Measurements from ENCODE around the gene DAD1. TPM values are rescaled to one million over a fixed set of nuclear protein-coding genes. Genes with fewer than 3 reads are reported as not detected.
"Not testable (repeated sequence)": the region's sequence is repeated elsewhere in the genome, so short reads cannot be mapped to it uniquely, and the experiment has no call there.

DAD1 gene
- total RNA-seq, 1 donor from 2014 or later = 163 TPM

DNA sequence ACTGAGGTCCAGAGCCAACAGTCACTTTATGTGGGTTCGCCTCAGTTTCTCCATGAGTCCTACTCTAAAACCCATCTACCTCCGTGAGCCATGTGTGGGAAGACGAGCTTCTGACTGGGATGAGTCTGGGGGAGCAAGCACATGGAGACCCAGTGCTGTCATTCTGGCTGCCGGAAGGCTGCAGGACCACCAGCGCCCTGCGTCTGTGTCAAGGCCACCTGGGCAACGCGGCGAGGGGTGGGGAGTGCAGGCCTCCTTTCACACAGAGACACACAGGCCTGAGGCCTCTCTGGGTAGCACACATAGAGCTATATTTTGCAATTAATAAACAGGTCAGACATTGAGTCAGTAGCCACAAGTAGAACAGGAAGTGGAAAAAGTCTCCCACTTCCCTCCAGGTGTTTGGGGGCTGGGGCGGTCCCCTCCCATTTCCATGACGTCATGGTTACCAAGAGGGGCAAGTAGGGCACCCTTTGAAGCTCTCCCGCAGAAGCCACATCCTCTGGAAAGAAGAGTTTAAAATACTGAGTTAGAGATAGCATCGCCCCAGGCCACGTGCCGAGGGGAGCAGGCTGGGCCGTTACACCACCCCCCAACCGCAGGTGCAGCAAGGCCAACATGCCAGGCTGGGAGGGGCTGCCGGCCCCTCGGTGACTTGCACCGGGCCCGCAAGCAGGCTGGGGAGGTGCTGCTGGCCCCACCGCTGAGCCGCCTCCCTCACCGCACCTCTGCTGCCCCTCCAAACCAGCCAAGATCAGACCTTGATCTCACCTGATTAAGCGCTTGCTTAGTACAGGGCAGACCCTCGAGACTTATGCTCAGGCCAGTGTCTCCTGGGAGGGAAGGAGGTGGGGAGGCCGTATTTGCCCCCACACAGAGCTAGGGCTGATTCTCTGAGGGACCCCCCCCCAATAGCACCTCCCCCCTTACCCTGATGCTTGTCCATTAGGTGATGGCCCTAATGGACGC, 32.7 kb downstream of the DAD1 start:
- peak; percentile 70 for DNase-seq (ENCODE audit: low spot score)
- ATAC-seq = peak; percentile 57
- intact Hi-C loops (cut with DNase I) = no loop called here

DNA sequence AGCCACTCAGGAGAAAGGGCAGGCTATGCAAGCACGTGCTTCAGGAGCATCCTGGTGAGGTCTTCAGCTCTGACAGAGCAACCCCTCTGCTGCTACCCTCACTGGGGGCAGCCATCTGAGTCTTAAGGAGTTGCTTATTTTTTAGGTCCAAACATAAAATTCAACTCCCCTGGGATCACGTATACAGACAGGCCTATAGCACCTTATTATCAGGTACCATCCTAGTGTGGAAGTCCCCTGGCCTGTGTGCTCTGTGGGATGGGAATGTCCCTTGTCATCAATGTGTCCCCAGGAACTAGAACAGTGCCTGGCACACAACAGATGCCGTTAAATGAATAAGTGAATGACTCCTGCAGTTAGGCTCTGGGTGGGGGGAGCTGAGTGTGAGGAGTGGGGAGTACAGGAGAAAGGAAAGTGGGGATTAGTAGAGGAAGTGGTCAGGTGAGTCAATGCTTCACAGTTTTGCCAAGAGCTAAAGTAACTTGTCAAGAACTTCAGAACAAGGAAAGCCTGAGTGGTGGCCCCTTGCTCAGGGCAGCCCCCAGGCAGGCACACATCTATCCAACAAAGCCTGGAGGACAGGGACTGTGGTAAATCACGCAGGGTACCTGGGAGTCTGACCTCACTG, 33.5 kb downstream of the DAD1 start:
- intact Hi-C loops (cut with DNase I) = no loop called here
- ATAC-seq (no peak), DNase-seq (ENCODE audit: low spot score) (no peak)

DNA sequence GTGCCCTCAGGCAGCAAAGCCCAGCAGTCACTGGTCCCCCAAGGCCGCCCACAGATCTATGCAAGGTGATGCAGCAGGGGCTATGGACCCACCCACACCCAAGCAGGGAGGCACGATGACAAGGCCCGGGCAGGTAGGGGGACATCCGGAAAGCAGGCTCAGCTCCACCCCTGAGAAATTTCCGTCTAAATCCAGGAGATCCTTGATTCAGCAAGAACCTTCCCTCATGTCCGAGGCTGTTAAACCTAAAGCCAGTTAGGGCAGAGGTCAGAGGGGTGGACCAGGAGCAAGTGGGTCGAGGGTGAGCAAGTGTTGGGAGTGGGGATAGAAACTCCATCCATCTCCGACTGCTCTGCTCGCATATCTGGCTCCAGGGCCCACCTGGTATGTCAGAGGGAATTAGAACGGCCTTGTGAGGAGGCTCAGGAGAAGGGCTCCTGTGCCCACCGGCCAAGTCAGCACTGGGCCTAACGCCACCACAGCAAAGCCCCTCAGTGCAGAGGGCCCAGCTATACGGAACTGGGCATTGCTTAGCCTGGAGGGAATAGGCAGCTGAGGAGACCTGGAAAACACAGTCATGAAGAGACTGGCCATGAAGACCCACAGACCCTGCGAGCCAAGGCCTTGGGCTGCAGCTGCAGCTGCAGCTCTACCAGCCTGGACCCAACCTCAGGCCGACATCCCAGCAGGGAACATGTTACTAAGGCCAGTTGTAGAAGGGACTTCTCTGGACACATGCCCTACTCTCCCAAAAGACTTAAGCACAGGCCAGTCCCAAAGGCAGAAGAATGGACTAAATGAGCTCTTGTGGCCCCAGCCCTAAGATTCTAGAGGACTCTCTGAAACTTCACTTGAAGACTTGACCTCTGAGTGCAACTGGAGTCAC, 34.3 kb downstream of the DAD1 start:
- ATAC-seq = no peak
- intact Hi-C loops (cut with DNase I) = no loop called here
- no peak for DNase-seq (ENCODE audit: low spot score)

DNA sequence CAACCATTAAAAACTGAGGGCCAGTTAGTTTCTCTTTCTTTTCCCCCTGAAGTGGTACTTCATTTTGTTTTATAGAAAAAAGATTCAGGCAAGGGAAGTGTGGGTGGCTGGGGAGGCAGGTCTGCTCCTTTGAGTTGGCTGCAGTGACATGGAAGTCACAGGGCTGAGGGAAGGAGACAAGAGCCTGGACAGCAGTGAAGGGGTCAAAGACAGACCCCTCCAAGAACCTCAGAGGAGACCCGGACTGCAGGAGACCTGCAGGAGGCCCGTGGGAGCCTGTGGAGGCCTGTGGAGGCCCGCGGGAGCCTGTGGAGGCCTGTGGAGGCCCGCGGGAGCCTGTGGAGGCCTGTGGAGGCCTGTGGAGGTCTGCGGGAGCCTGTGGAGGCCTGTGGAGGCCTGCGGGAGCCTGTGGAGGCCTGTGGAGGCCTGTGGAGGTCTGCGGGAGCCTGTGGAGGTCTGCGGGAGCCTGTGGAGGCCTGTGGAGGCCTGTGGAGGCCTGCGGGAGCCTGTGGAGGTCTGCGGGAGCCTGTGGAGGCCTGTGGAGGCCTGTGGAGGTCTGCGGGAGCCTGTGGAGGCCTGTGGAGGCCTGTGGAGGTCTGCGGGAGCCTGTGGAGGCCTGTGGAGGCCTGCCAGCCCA, 35.0 kb downstream of the DAD1 start:
- ATAC-seq; intact Hi-C loops (cut with DNase I); DNase-seq (ENCODE audit: low spot score): not testable (repeated sequence)

DNA sequence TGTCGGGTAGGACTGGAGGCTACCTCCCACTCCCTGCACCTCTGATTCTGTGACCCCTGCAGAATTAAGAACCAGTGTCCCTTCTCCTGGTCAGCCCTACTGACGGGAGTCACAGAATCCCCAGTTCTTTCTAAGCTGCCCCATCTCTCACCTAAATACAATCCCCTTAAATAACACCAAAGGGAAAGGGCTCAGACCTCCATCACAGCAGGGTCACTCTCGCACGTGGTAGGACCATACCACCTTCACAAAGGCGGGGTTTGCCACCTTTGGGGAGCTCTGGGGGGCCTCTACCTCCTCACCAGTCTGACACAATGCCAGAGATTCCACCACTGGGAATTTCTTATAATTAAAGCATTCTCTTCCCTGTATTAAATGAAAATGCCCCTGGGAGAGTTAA, 35.6 kb downstream of the DAD1 start:
- ATAC-seq = no peak
- intact Hi-C loops (cut with DNase I) = no loop called here
- DNase-seq (ENCODE audit: low spot score) = no peak

DNA sequence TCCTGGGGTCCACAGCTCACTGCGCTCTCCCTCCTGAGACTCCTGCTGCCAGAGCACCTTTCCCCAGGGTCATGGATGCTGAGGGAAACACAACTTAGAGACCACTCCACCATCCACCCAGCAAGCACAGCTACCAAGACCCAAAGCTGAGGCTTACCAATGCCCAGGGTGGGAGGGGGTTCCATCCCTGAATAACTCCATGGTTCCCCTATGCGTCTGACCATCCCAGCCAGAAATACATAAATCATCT, 36.3 kb downstream of the DAD1 start:
- DNase-seq (ENCODE audit: low spot score) (no peak), ATAC-seq (no peak)
- intact Hi-C loops (cut with DNase I) = no loop called here

DNA sequence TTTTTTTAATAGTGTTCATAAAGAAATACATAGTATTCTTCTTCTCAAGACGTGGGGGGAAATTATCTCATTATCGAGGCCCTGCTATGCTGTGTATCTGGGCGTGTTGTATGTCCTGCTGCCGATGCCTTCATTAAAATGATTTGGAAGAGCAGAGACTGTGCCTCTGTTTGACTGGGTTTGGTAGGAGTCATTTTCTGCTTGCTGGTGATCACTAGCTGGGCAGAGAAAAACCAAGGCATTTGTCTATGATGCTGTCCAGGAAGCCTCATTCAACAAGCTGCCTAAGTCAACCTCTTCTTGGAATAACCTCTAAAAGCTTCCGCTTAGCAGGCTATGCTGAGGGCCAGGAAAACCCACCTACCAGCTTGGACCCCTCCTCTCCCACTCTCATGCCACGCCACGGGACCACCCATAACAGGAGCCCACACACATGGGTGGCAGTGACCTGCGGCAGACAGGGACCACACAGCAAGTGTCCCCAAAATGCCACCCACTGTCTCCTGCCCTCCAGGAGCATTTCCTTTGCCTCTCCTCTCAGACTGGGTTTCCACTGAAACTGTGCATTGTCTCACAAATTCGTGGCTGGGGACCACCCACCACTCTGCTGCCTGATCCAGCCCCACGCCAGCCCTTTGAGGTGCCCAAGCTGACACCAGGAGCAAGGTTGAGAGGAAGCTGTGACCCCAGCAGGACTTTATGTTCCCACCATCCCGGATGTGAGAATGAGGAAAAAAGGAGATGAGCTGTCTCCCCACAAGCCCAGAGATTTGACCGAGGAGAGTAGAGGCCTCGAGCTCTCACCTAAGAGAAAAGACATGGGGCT, 36.8 kb downstream of the DAD1 start:
- intact Hi-C loops (cut with DNase I) = no loop called here
- ATAC-seq = no peak
- DNase-seq (ENCODE audit: low spot score) = no peak

DNA sequence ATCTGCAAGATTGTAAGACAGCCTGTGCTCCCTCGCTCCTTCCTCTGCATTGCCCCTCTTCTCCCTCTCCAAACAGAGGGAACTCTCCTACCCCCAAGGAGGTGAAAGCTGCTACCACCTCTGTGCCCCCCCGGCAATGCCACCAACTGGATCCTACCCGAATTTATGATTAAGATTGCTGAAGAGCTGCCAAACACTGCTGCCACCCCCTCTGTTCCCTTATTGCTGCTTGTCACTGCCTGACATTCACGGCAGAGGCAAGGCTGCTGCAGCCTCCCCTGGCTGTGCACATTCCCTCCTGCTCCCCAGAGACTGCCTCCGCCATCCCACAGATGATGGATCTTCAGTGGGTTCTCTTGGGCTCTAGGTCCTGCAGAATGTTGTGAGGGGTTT, 37.4 kb downstream of the DAD1 start:
- intact Hi-C loops (cut with DNase I) = no loop called here
- DNase-seq (ENCODE audit: low spot score) (no peak), ATAC-seq (no peak)

DNA sequence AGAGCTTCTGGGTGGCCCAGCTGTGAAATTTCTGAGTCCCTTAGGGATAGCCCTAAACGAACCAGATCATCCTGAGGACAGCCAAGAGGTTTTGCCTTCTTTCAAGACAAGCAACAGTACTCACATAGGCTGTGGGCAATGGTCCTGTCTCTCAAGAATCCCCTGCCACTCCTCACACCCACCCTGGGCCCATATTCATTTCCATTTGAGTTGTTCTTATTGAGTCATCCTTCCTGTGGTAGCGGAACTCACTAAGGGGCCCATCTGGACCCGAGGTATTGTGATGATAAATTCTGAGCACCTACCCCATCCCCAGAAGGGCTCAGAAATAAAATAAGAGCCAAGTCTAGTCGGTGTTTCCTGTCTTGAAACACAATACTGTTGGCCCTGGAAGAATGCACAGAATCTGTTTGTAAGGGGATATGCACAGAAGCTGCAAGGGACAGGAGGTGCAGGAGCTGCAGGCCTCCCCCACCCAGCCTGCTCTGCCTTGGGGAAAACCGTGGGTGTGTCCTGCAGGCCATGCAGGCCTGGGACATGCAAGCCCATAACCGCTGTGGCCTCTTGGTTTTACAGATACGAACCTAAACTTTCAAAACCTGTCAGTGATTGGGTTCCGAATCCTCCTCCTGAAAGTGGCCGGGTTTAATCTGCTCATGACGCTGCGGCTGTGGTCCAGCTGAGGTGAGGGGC, 38.9 kb downstream of the DAD1 start:
- ATAC-seq = peak; percentile 59
- no peak for DNase-seq (ENCODE audit: low spot score)
- intact Hi-C loops (cut with DNase I) = no loop called here

DNA sequence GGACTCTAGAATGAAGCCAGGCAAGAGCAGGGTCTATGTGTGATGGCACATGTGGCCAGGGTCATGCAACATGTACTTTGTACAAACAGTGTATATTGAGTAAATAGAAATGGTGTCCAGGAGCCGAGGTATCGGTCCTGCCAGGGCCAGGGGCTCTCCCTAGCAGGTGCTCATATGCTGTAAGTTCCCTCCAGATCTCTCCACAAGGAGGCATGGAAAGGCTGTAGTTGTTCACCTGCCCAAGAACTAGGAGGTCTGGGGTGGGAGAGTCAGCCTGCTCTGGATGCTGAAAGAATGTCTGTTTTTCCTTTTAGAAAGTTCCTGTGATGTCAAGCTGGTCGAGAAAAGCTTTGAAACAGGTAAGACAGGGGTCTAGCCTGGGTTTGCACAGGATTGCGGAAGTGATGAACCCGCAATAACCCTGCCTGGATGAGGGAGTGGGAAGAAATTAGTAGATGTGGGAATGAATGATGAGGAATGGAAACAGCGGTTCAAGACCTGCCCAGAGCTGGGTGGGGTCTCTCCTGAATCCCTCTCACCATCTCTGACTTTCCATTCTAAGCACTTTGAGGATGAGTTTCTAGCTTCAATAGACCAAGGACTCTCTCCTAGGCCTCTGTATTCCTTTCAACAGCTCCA, 39.6 kb downstream of the DAD1 start:
- intact Hi-C loops (cut with DNase I) = no loop called here
- DNase-seq (ENCODE audit: low spot score) (no peak), ATAC-seq (no peak)

DNA sequence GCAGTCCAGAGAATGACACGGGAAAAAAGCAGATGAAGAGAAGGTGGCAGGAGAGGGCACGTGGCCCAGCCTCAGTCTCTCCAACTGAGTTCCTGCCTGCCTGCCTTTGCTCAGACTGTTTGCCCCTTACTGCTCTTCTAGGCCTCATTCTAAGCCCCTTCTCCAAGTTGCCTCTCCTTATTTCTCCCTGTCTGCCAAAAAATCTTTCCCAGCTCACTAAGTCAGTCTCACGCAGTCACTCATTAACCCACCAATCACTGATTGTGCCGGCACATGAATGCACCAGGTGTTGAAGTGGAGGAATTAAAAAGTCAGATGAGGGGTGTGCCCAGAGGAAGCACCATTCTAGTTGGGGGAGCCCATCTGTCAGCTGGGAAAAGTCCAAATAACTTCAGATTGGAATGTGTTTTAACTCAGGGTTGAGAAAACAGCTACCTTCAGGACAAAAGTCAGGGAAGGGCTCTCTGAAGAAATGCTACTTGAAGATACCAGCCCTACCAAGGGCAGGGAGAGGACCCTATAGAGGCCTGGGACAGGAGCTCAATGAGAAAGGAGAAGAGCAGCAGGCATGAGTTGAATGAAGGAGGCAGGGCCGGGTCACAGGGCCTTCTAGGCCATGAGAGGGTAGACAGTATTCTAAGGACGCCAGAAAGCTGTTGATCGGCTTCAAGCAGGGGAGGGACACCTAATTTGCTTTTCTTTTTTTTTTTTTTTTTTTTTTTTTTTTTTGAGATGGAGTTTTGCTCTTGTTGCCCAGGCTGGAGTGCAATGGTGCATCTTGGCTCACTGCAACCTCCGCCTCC, 40.9 kb downstream of the DAD1 start:
- intact Hi-C loops (cut with DNase I) = no loop called here
- DNase-seq (ENCODE audit: low spot score) (no peak), ATAC-seq (no peak)

DNA sequence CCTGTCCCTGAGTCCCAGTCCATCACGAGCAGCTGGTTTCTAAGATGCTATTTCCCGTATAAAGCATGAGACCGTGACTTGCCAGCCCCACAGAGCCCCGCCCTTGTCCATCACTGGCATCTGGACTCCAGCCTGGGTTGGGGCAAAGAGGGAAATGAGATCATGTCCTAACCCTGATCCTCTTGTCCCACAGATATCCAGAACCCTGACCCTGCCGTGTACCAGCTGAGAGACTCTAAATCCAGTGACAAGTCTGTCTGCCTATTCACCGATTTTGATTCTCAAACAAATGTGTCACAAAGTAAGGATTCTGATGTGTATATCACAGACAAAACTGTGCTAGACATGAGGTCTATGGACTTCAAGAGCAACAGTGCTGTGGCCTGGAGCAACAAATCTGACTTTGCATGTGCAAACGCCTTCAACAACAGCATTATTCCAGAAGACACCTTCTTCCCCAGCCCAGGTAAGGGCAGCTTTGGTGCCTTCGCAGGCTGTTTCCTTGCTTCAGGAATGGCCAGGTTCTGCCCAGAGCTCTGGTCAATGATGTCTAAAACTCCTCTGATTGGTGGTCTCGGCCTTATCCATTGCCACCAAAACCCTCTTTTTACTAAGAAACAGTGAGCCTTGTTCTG, 41.6 kb downstream of the DAD1 start:
- intact Hi-C loops (cut with DNase I) = no loop called here
- peak; percentile 11 for ATAC-seq
- DNase-seq (ENCODE audit: low spot score) = no peak

DNA sequence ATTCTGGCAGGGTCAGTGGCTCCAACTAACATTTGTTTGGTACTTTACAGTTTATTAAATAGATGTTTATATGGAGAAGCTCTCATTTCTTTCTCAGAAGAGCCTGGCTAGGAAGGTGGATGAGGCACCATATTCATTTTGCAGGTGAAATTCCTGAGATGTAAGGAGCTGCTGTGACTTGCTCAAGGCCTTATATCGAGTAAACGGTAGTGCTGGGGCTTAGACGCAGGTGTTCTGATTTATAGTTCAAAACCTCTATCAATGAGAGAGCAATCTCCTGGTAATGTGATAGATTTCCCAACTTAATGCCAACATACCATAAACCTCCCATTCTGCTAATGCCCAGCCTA, 42.3 kb downstream of the DAD1 start:
- ATAC-seq = no peak
- intact Hi-C loops (cut with DNase I) = no loop called here
- DNase-seq (ENCODE audit: low spot score) = no peak

DNA sequence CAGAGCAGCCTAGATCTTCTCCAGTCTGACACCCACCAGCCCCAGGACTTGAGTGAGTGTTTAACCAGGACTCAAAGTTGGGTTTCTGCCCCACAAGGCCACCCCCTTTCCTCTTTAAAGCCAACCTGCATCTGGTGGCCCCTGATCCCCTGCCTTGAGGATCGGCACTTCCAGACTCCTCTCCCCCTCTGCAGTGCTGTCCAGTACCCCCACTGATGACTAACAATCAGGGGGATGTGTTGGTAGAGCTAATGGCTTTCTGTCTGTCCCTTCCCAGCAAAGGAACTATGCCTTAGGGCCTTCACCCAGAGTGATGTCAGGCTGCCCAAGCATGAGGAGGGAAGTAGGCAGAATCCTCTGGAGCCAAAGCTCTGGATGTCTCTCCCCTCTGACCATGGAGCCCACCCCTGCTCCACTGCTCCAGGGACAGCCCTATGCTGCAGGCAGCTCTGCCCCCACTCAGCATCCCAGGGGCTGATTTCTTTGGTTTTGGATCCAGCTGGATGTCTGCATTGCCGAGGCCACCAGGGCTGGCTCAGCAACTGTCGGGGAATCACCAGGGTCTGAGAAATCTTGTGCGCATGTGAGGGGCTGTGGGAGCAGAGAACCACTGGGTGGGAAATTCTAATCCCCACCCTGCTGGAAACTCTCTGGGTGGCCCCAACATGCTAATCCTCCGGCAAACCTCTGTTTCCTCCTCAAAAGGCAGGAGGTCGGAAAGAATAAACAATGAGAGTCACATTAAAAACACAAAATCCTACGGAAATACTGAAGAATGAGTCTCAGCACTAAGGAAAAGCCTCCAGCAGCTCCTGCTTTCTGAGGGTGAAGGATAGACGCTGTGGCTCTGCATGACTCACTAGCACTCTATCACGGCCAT, 42.9 kb downstream of the DAD1 start:
- intact Hi-C loops (cut with DNase I) = no loop called here
- peak; percentile 79 for ATAC-seq
- DNase-seq (ENCODE audit: low spot score) = peak; percentile 72

DNA sequence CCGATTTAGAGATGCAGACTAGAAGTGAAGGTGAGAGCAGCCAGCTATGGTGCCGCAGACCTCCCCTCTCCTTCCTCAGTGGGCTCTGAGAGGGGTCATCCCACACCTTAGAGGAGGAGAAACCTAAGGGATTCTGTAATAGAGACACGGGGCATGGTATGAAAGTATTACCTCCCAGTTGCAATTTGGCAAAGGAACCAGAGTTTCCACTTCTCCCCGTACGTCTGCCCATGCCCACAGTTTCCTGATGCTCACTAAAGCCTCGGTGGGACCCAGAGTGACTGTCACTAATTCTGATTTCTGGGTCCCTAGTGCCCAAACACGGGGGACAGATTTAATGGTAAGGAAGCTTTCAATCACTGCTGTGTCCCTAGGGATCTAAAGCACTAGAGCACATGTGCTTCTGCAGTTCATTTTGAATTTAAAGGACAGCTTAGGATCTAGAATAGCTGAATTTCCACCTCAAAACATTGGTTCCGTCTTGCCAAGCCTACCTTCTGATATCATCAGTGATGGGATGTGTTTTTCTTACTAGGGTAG, 44.1 kb downstream of the DAD1 start:
- DNase-seq (ENCODE audit: low spot score) (no peak), ATAC-seq (no peak)
- intact Hi-C loops (cut with DNase I) = no loop called here
